Femur (tissue), 1 donor: ENCODE measurements around the gene MTX3.

Source experiments
- DNase-seq: peaks from one replicate; pipeline ENCODE4 v3.0.0-alpha.2; 2017

The MTX3 gene

GRCh38 chr5:79990598-79991507 is at the start of gene MTX3:
Gene MTX3 (minus strand): TSS chr5:79991262. CDS start chr5:79991238, 24 bp downstream.
- DNase-seq = peak; percentile 90

GRCh38 chr5:80039650-80040049 is 48.6 kb upstream of the MTX3 start:
- DNase-seq = no peak

GRCh38 chr5:80037366-80037765 is 46.3 kb upstream of the MTX3 start:
- DNase-seq = no peak

GRCh38 chr5:80036615-80037014 is 45.6 kb upstream of the MTX3 start:
- DNase-seq = no peak

GRCh38 chr5:80035839-80036238 is 44.8 kb upstream of the MTX3 start:
- no peak for DNase-seq

- DNase-seq = peak; percentile 51
These were observed 44.1 kb upstream of the MTX3 start, which contains the start of gene THBS4 for GRCh38 chr5:80034962-80035821. Gene THBS4 (plus strand): TSS chr5:80035348. CDS start chr5:80035538, 190 bp downstream.

- DNase-seq = no peak
These were observed 43.5 kb upstream of the MTX3 start for GRCh38 chr5:80034559-80034958.

- DNase-seq = no peak
These were observed 42.5 kb upstream of the MTX3 start for GRCh38 chr5:80033513-80033912.

GRCh38 chr5:80031109-80031508 is 40.0 kb upstream of the MTX3 start:
- no peak for DNase-seq

- no peak for DNase-seq
These were observed 35.8 kb upstream of the MTX3 start for GRCh38 chr5:80026841-80027240.

- DNase-seq = no peak
These were observed 34.0 kb upstream of the MTX3 start for GRCh38 chr5:80025069-80025468.

- no peak for DNase-seq
These were observed 19.8 kb upstream of the MTX3 start for GRCh38 chr5:80010754-80011392.

- DNase-seq = peak; percentile 28
These were observed 18.1 kb upstream of the MTX3 start for GRCh38 chr5:80008995-80009765.

GRCh38 chr5:80002677-80003076 is 11.6 kb upstream of the MTX3 start:
- no peak for DNase-seq

- no peak for DNase-seq
These were observed 8.7 kb upstream of the MTX3 start for GRCh38 chr5:79999722-80000121.

- DNase-seq = no peak
These were observed 2.0 kb upstream of the MTX3 start for GRCh38 chr5:79992891-79993657.

- no peak for DNase-seq
These were observed 861 bp downstream of the MTX3 start for GRCh38 chr5:79990205-79990597.

- no peak for DNase-seq
These were observed 4.8 kb downstream of the MTX3 start for GRCh38 chr5:79986260-79986659.

- no peak for DNase-seq
These were observed 5.8 kb downstream of the MTX3 start for GRCh38 chr5:79985288-79985687.

- no peak for DNase-seq
These were observed 6.7 kb downstream of the MTX3 start for GRCh38 chr5:79984363-79984762.

- DNase-seq = no peak
These were observed 7.4 kb downstream of the MTX3 start for GRCh38 chr5:79983618-79984017.

- no peak for DNase-seq
These were observed 8.9 kb downstream of the MTX3 start for GRCh38 chr5:79982136-79982535.
